GM12878 (cell line): ENCODE data around the gene RIOK1. TPM values are rescaled to one million over a fixed set of nuclear protein-coding genes. Genes with fewer than 3 reads are reported as not detected.

Experiments
- ATAC-seq: fragments of 200-7000 bp; cut with Tn5 transposase; 3 replicates; pipeline ENCODE4 v1.9.1; 2020; ENCODE audit warnings: mild to moderate bottlenecking, moderate library complexity
- BruUV-seq: library from RNA; stranded (reverse); fragments of 400-500 nt; replicated peaks from 2 replicates; lab custom pipeline; 2021; lab: Mats Ljungman, UMichigan
- CTCF ChIA-PET: fragments of 300-600 bp; sonication (Branson Sonifier 250); formaldehyde crosslinking; extraction: SDS; loops from one replicate; lab custom pipeline; 2021; ENCODE audit warnings: inconsistent platforms; lab: Yijun Ruan, JAX
- POLR2A ChIA-PET: fragments of 350-600 bp; formaldehyde crosslinking; extraction: SDS; loops from one replicate; lab custom pipeline; 2021; ENCODE audit warnings: inconsistent platforms; lab: Charles Lee
- RAD21 ChIA-PET: fragments of 300-600 bp; sonication (Branson Sonifier 250); formaldehyde crosslinking; loops from one replicate; lab custom pipeline; 2023; ENCODE audit warnings: antibody characterized with exemption; ENCODE audit not compliant: unreplicated experiment; lab: Charles Lee
- SMC1A ChIA-PET: fragments of 300-600 bp; sonication (Branson Sonifier 250); formaldehyde crosslinking; loops from one replicate; lab custom pipeline; 2023; ENCODE audit not compliant: unreplicated experiment, uncharacterized antibody; lab: Charles Lee
- DNase-seq: peaks from one replicate; pipeline ENCODE4 v3.0.0-alpha.2; 2011; ENCODE audit warnings: low read depth, low spot score
- FAIRE-seq: peaks from 3 replicates; lab custom pipeline; 2011; peaks lifted over from hg19 to GRCh38; lab: Jason Lieb, UNC
- H2AFZ ChIP-seq: 2 replicates; pipeline ENCODE4 v1.6.0; 2011; ENCODE audit warnings: low read depth, low read length, control low read depth; ENCODE audit not compliant: control insufficient read depth
- H3K27ac ChIP-seq: 2 replicates; pipeline ENCODE4 v1.5.1; 2011; ENCODE audit warnings: control low read depth; ENCODE audit not compliant: control insufficient read depth, insufficient read depth
- H3K27me3 ChIP-seq, 2 experiments: replicated peaks in 1 of 2; 2 replicates each; pipeline versions ENCODE4 v1.6.0 to v1.6.1; 2011; ENCODE audit warnings: low read length in 1 of 2; ENCODE audit not compliant: control insufficient read depth in 2 of 2, insufficient read depth in 2 of 2
- H3K36me3 ChIP-seq, 2 experiments: 2 replicates each; pipeline ENCODE4 v1.5.1; 2011; ENCODE audit warnings: low read length in 1 of 2; ENCODE audit not compliant: control insufficient read depth in 2 of 2, insufficient read depth in 2 of 2
- H3K4me1 ChIP-seq: 2 replicates; pipeline ENCODE4 v1.6.1; 2011; ENCODE audit warnings: mild to moderate bottlenecking, low read length, moderate library complexity, mixed read lengths; ENCODE audit not compliant: control insufficient read depth, insufficient read depth
- H3K4me2 ChIP-seq: 2 replicates; pipeline ENCODE4 v1.6.0; 2011; ENCODE audit warnings: control low read depth; ENCODE audit not compliant: control insufficient read depth, insufficient read depth
- H3K4me3 ChIP-seq: fragments of 200-600 bp; sonication (generic); 2 replicates; pipeline ENCODE4 v1.5.1; 2016
- H3K79me2 ChIP-seq: 2 replicates; pipeline ENCODE4 v1.6.0; 2011; ENCODE audit warnings: low read length; ENCODE audit not compliant: control insufficient read depth, insufficient read depth
- H3K9ac ChIP-seq: 2 replicates; pipeline ENCODE4 v1.8.0; 2011; ENCODE audit warnings: low read length, control low read depth, mixed read lengths; ENCODE audit not compliant: control insufficient read depth, insufficient read depth
- H3K9me3 ChIP-seq: replicated peaks from 3 replicates; pipeline ENCODE4 v1.5.1; 2011; ENCODE audit warnings: mild to moderate bottlenecking, low read length; ENCODE audit not compliant: control insufficient read depth, insufficient read depth
- H4K20me1 ChIP-seq: 2 replicates; pipeline ENCODE4 v1.6.0; 2011; ENCODE audit not compliant: control insufficient read depth, insufficient read depth
- ATF3 ChIP-seq: IDR thresholded peaks from 2 replicates; pipeline ENCODE4 v1.6.1; 2011; ENCODE audit warnings: low read depth, mild to moderate bottlenecking, low read length, moderate library complexity, borderline replicate concordance; ENCODE audit errors: extremely low read depth
- CREB1 ChIP-seq: IDR thresholded peaks from 2 replicates; pipeline ENCODE4 v1.6.1; 2012; ENCODE audit warnings: low read depth, mild to moderate bottlenecking, inconsistent platforms
- PRDM15 ChIP-seq: fragments of 450-650 bp; formaldehyde crosslinking; IDR thresholded peaks from 2 replicates; pipeline ENCODE4 v1.4.0; 2020; ENCODE audit warnings: mild to moderate bottlenecking, moderate library complexity
- SREBF2 ChIP-seq: IDR thresholded peaks from 2 replicates; pipeline ENCODE4 v1.6.1; 2012; ENCODE audit warnings: mild to moderate bottlenecking, low read length
- SRF ChIP-seq, 2 experiments: IDR thresholded peaks; 2 replicates each; pipeline ENCODE4 v1.6.1; 2011; ENCODE audit warnings: low read depth in 2 of 2, low read length in 2 of 2, mild to moderate bottlenecking in 1 of 2, moderate library complexity in 1 of 2
- TAF1 ChIP-seq: IDR thresholded peaks from 2 replicates; pipeline ENCODE4 v1.6.1; 2011; ENCODE audit warnings: mild to moderate bottlenecking, low read depth, low read length, borderline replicate concordance
- YY1 ChIP-seq: IDR thresholded peaks from 2 replicates; pipeline ENCODE4 v1.6.1; 2011; ENCODE audit warnings: low read depth, mild to moderate bottlenecking, low read length
- ZNF217 ChIP-seq: fragments of 450-650 bp; IDR thresholded peaks from 2 replicates; pipeline ENCODE4 v1.6.1; 2017; ENCODE audit warnings: antibody characterized with exemption, mild to moderate bottlenecking
- WGBS: methylation state at CpG from one replicate; pipeline ENCODE4 v1.1.6; 2016; ENCODE audit warnings: low lambda C conversion rate; ENCODE audit not compliant: insufficient replicate concordance, insufficient coverage; ENCODE audit errors: missing lambda C conversion rate; 5-methylcytosine and 5-hydroxymethylcytosine counted together
- in situ Hi-C: fragments of 300-500 bp; cut with MboI; formaldehyde crosslinking; loops from 9 replicates; pipeline ENCODE4 v1.14.3; 2018; ENCODE audit warnings: mixed read lengths
- intact Hi-C: fragments of 100-400 bp; cut with micrococcal nuclease; formaldehyde crosslinking; loops from one replicate; pipeline ENCODE4 v1.14.2; 2022; ENCODE audit not compliant: unreplicated experiment
- polyA plus RNA-seq, 11 experiments: library from polyadenylated mRNA; depleted of rRNA in 4 of 11; unstranded in 6 of 11; stranded (reverse) in 5 of 11; fragments of >200 nt; fragmentation: Nextera tagmentation in 4 of 11; fragmentation: Illumina TruSeq in 1 of 11; extraction: Ambion mirVana in 4 of 11; extraction: Trizol in 1 of 11; gene quantifications; 1 replicate in 1 of 11; 2 replicates in 10 of 11; pipeline versions ENCODE4 v1.2.1 to v1.2.3, GENCODE V29; 2011 to 2016; ENCODE audit warnings: inconsistent platforms in 2 of 11, missing spikeins in 2 of 11, low read depth in 1 of 11
- total RNA-seq, 4 experiments: library from RNA; depleted of rRNA in 3 of 4; stranded (reverse); fragments of >200 nt in 3 of 4; fragmentation: Illumina TruSeq in 1 of 4; extraction: Trizol in 1 of 4; gene quantifications; 2 replicates each; pipeline versions ENCODE4 v1.2.1 to v1.2.3, GENCODE V29; 2013 to 2021

RIOK1 gene
- total and polyA plus RNA-seq, 10 of the 15 experiments (the other 5 are each of a cell fraction or from before 2014, with no cell fraction given) = 16.1 to 44.6 (median 33.7) TPM

- no peak overlapping the region for H3K27ac ChIP-seq
- no peak overlapping the region for H2AFZ ChIP-seq
- ChIA-PET RAD21 (no interaction called here), SMC1A (interaction anchor here (1.0 to 1.6 kb wide), 2 partner anchors 15 to 186 kb away, joined by 3 to 4 read pairs; no protein-coding TSS in a partner anchor), POLR2A (interaction anchor here (0.7 kb wide), 1 partner anchor 108 kb away, joined by 3 read pairs; no protein-coding TSS in a partner anchor), CTCF (interaction anchor here (0.9 kb wide), 1 partner anchor 10 kb away, joined by 3 read pairs; no protein-coding TSS in a partner anchor)
- no peaks in the 10 kb centered on the region for H3K79me2 ChIP-seq
- BruUV-seq = no TSS peak
- no peak overlapping the region for H3K4me2 ChIP-seq
- no peaks in the 10 kb centered on the region for H4K20me1 ChIP-seq
- H3K9ac ChIP-seq = no peak overlapping the region
- in situ Hi-C loops = no loop called here
- no peaks in the 10 kb centered on the region for H3K4me1 ChIP-seq
- FAIRE-seq (no peak), DNase-seq (no peak), ATAC-seq (no peak)
- no peaks in the 10 kb centered on the region for H3K36me3 ChIP-seq
- no peaks in the 10 kb centered on the region for H3K27me3 ChIP-seq
- H3K4me3 ChIP-seq = no peak overlapping the region
- no peaks in the 10 kb centered on the region for H3K9me3 ChIP-seq
- intact Hi-C loops = loop anchor here (10.0 kb wide), 1 partner anchor 189 kb away; no protein-coding TSS in a partner anchor
- TF ChIP-seq SRF (IDR thresholded peaks at IDR 0.05; ENCODE audit: low read depth in 2 of 2, low read length in 2 of 2) (no peak), SREBF2 (no peak), YY1 (no peak), TAF1 (no peak), PRDM15 (CRISPR knock-in tag) (no peak), ATF3 (no peak), CREB1 (no peak), ZNF217 (no peak)
- 97% methylated on average over 39 of the region's 39 CpGs for WGBS
Measured at GRCh38 chr6:7425808-7426190, 36.2 kb downstream of the RIOK1 start.
